HCT116 (cell line): ENCODE results near the gene MYLK. TPM values are rescaled to one million over a fixed set of nuclear protein-coding genes. Genes with fewer than 3 reads are reported as not detected.

ENCODE experiments used
- ATAC-seq: fragments of 200-7000 bp; cut with Tn5 transposase; 2 replicates; pipeline ENCODE4 v1.9.1; 2020; ENCODE audit warnings: mild to moderate bottlenecking, moderate library complexity
- BruUV-seq: library from RNA; stranded (reverse); fragments of 400-500 nt; replicated peaks from 2 replicates; lab custom pipeline; 2021; lab: Mats Ljungman, UMichigan
- CTCF ChIA-PET: fragments of 300-600 bp; sonication (Branson Sonifier 250); formaldehyde crosslinking; loops from one replicate; lab custom pipeline; 2021; ENCODE audit warnings: antibody characterized with exemption; lab: Charles Lee
- POLR2A ChIA-PET: fragments of 300-600, 350-600 bp; sonication (Branson Sonifier 250); formaldehyde crosslinking; loops from one replicate; lab custom pipeline; 2021; ENCODE audit warnings: antibody characterized with exemption; lab: Charles Lee
- RAD21 ChIA-PET, 2 experiments: fragments of 300-600 bp; sonication (Branson Sonifier 250); formaldehyde crosslinking; loops; one replicate each; lab custom pipeline; 2023; ENCODE audit warnings: low total read pairs in 2 of 2; ENCODE audit not compliant: uncharacterized antibody in 2 of 2, unreplicated experiment in 2 of 2, low non-redundant PET in 1 of 2; lab: Charles Lee
- DNase-seq: peaks from one replicate; pipeline ENCODE4 v3.0.0-alpha.2; 2010; ENCODE audit warnings: low read depth, low spot score
- H2AFZ ChIP-seq: fragments of 200-600 bp; shearing (Covaris generic), sonication (generic); 2 replicates; pipeline ENCODE4 v1.6.1; 2017; ENCODE audit warnings: low read depth, mixed run types, mixed read lengths, antibody characterized with exemption, low read length; ENCODE audit not compliant: poor library complexity, severe bottlenecking
- H3K27ac ChIP-seq: 2 replicates; pipeline ENCODE4 v1.5.1; 2012; ENCODE audit warnings: low read depth, low read length
- H3K27me3 ChIP-seq: fragments of 200-600 bp; sonication (generic); 2 replicates; pipeline ENCODE4 v1.6.1; 2016; ENCODE audit warnings: mixed run types, low read length, mixed read lengths; ENCODE audit not compliant: insufficient read depth
- H3K36me3 ChIP-seq, 2 experiments: fragments of 200-500 bp in 1 of 2; fragments of 200-600 bp in 1 of 2; sonication (Bioruptor generic) in 1 of 2; sonication (generic) in 1 of 2; 2 replicates each; pipeline versions ENCODE4 v1.5.1 to v1.6.1; 2014 to 2016; ENCODE audit warnings: low read length in 2 of 2, inconsistent platforms in 1 of 2, mixed read lengths in 1 of 2, mixed run types in 1 of 2; ENCODE audit not compliant: insufficient read depth in 2 of 2, control insufficient read depth in 1 of 2
- H3K4me1 ChIP-seq, 2 experiments: fragments of 200-600 bp in 1 of 2; sonication (generic) in 1 of 2; 2 replicates each; pipeline versions ENCODE4 v1.5.1 to v1.6.1; 2012 to 2017; ENCODE audit warnings: low read length in 2 of 2, inconsistent platforms in 1 of 2, mild to moderate bottlenecking in 1 of 2, mixed read lengths in 1 of 2, mixed run types in 1 of 2, moderate library complexity in 1 of 2; ENCODE audit not compliant: insufficient read depth in 2 of 2, control insufficient read depth in 1 of 2
- H3K4me2 ChIP-seq: fragments of 200-600 bp; sonication (generic); 2 replicates; pipeline ENCODE4 v1.6.1; 2017; ENCODE audit warnings: mixed run types, low read length, mixed read lengths
- H3K4me3 ChIP-seq, 2 experiments: fragments of 200-600 bp in 1 of 2; sonication (generic) in 1 of 2; replicated peaks in 1 of 2; 2 replicates each; pipeline ENCODE4 v1.5.1; 2011 to 2016; ENCODE audit warnings: low read length in 2 of 2, control low read depth in 1 of 2, low read depth in 1 of 2, mild to moderate bottlenecking in 1 of 2, mixed read lengths in 1 of 2, mixed run types in 1 of 2
- H3K79me2 ChIP-seq: fragments of 200-600 bp; sonication (generic); 2 replicates; pipeline ENCODE4 v1.6.1; 2017; ENCODE audit warnings: mild to moderate bottlenecking, mixed run types, low read length, moderate library complexity, mixed read lengths; ENCODE audit not compliant: insufficient read depth
- H3K9ac ChIP-seq: fragments of 200-600 bp; sonication (generic); 2 replicates; pipeline ENCODE4 v1.6.1; 2016; ENCODE audit warnings: low read length, mixed read lengths
- H3K9me2 ChIP-seq: fragments of 200-600 bp; sonication (generic), shearing (Covaris generic); 2 replicates; pipeline ENCODE4 v1.6.1; 2017; ENCODE audit warnings: mixed run types, mild to moderate bottlenecking, moderate library complexity; ENCODE audit not compliant: insufficient read depth
- H3K9me3 ChIP-seq, 2 experiments: fragments of 200-500 bp in 1 of 2; fragments of 200-600 bp in 1 of 2; sonication (Bioruptor generic) in 1 of 2; sonication (generic) in 1 of 2; 2 replicates each; pipeline ENCODE4 v1.6.1; 2014 to 2017; ENCODE audit warnings: low read length in 2 of 2, mixed read lengths in 2 of 2, inconsistent platforms in 1 of 2, low read depth in 1 of 2, mild to moderate bottlenecking in 1 of 2, mixed run types in 1 of 2, moderate library complexity in 1 of 2; ENCODE audit not compliant: control insufficient read depth in 1 of 2, insufficient read depth in 1 of 2
- H4K20me1 ChIP-seq: fragments of 200-600 bp; sonication (generic), shearing (Covaris generic); 2 replicates; pipeline ENCODE4 v1.6.1; 2017; ENCODE audit warnings: mixed run types, mild to moderate bottlenecking, moderate library complexity; ENCODE audit not compliant: insufficient read depth
- CBX3 ChIP-seq: IDR thresholded peaks from 2 replicates; pipeline ENCODE4 v1.6.1; 2012; ENCODE audit warnings: low read depth
- ELF1 ChIP-seq: IDR thresholded peaks from 2 replicates; pipeline ENCODE4 v1.6.1; 2012; ENCODE audit warnings: low read depth, borderline replicate concordance
- JUND ChIP-seq: IDR thresholded peaks from 2 replicates; pipeline ENCODE4 v1.6.1; 2012
- SIN3A ChIP-seq: IDR thresholded peaks from 2 replicates; pipeline ENCODE4 v1.6.1; 2012; ENCODE audit warnings: low read depth
- SP1 ChIP-seq: IDR thresholded peaks from 2 replicates; pipeline ENCODE4 v1.6.1; 2012; ENCODE audit warnings: low read depth
- SRF ChIP-seq: IDR thresholded peaks from 2 replicates; pipeline ENCODE4 v1.6.1; 2012; ENCODE audit warnings: low read depth
- ZFX ChIP-seq: fragments of 450-650 bp; IDR thresholded peaks from 2 replicates; pipeline ENCODE4 v1.6.1; 2017
- ZNF274 ChIP-seq: fragments of 200-500 bp; sonication (Bioruptor generic); IDR thresholded peaks from 2 replicates; pipeline ENCODE4 v1.6.1; 2014; ENCODE audit warnings: mild to moderate bottlenecking, low read depth, low read length, inconsistent platforms
- intact Hi-C: fragments of 100-400 bp; cut with micrococcal nuclease; formaldehyde crosslinking; loops from 2 replicates; pipeline ENCODE4 v1.10.0; 2022
- total RNA-seq: library from RNA; stranded (reverse); gene quantifications from one replicate; pipeline ENCODE4 v1.2.1, GENCODE V29; 2021; ENCODE audit not compliant: unreplicated experiment
- TF ChIP-seq, protein P1 (sequence below), 3 experiments: fragments of 200-600 bp in 1 of 3; sonication (generic) in 1 of 3; IDR thresholded peaks in 2 of 3; conservative IDR thresholded peaks in 1 of 3; 2 replicates each; pipeline ENCODE4 v1.5.1; 2012 to 2017; ENCODE audit warnings: low read depth in 2 of 3, low read length in 2 of 3, antibody characterized with exemption in 1 of 3, borderline replicate concordance in 1 of 3, control low read depth in 1 of 3, mild to moderate bottlenecking in 1 of 3, mixed read lengths in 1 of 3, mixed run types in 1 of 3, moderate library complexity in 1 of 3; ENCODE audit not compliant: insufficient read depth in 1 of 3

MYLK gene
- total RNA-seq, 1 experiment from 2014 or later: 3.8 TPM

DNA sequence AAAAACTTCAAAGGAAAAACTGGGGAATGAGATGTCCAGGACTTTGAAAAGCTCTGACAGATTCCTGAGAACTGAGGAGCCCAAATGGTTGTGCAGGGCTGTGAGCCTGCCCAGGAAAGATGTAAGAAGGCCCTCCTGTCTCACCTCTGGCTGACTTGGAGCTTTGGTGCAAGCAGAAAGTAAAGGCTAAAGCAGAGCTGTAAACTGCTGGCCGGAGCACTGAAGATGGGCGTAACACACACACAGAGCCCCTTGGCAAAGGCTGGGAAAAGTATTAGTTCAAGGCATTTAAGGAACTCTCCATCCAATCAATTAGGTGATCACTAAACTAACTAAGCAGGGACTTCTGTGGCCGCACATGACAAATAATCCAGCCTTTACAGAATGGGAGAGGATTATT lies 155.1 kb downstream of the MYLK start (continued):
- TF ChIP-seq, protein P1, sequence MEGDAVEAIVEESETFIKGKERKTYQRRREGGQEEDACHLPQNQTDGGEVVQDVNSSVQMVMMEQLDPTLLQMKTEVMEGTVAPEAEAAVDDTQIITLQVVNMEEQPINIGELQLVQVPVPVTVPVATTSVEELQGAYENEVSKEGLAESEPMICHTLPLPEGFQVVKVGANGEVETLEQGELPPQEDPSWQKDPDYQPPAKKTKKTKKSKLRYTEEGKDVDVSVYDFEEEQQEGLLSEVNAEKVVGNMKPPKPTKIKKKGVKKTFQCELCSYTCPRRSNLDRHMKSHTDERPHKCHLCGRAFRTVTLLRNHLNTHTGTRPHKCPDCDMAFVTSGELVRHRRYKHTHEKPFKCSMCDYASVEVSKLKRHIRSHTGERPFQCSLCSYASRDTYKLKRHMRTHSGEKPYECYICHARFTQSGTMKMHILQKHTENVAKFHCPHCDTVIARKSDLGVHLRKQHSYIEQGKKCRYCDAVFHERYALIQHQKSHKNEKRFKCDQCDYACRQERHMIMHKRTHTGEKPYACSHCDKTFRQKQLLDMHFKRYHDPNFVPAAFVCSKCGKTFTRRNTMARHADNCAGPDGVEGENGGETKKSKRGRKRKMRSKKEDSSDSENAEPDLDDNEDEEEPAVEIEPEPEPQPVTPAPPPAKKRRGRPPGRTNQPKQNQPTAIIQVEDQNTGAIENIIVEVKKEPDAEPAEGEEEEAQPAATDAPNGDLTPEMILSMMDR (IDR thresholded peaks at IDR 0.05 in 2 of 3, conservative IDR thresholded peaks at IDR 0.05 in 1 of 3; ENCODE audit: borderline replicate concordance in 1 of 3, insufficient read depth in 1 of 3, low read depth in 2 of 3, low read length in 2 of 3): no peak
- no peak for TF ChIP-seq JUND
- no peak for TF ChIP-seq SRF
- no peak for TF ChIP-seq ELF1
- no peak for TF ChIP-seq ZFX

DNA sequence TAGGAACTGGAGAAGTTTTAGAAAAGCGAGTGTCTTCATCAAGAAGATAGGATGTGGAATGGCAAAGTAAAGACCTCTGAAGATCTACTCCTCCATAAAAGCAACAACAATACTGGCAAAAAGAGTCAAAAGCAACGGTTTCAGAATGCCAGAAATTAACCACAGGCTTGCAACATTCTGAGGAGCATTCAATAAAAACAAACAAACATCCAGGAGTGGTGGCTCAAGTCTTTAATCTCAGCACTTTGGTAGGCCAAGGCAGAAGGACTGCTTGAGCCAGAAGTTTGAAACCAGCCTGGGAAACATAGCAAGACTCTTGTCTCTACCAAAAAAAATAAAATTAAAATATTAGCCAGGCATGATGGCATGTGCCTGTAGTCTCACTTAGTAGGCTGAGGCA lies 156.1 kb downstream of the MYLK start:
- H3K9me3 ChIP-seq: no peaks in the 10 kb centered on the region
- H3K27ac ChIP-seq: no peak overlapping the region
- H3K79me2 ChIP-seq: no peaks in the 10 kb centered on the region
- ATAC-seq (no peak), DNase-seq (no peak)
- ChIA-PET RAD21 (no interaction called here), POLR2A (no interaction called here), CTCF (interaction anchor here (1.0 to 1.2 kb wide), 2 partner anchors 76 to 86 kb away, joined by 3 read pairs; no protein-coding TSS in a partner anchor)
- no peak overlapping the region for H2AFZ ChIP-seq
- BruUV-seq: no TSS peak
- H3K36me3 ChIP-seq: no peaks in the 10 kb centered on the region
- H3K9me2 ChIP-seq: no peaks in the 10 kb centered on the region
- H3K9ac ChIP-seq: no peak overlapping the region
- peaks cover 0 to 15% of the 10 kb centered on the region in 2 experiments; a peak in 2 of 4 replicates for H3K4me1 ChIP-seq
- no peaks in the 10 kb centered on the region for H4K20me1 ChIP-seq
- no peaks in the 10 kb centered on the region for H3K27me3 ChIP-seq
- TF ChIP-seq CBX3 (no peak), ZNF274 (no peak), SP1 (no peak), SIN3A (no peak)
- H3K4me2 ChIP-seq: no peak overlapping the region
- intact Hi-C loops: no loop called here
- no peak overlapping the region for H3K4me3 ChIP-seq
